ENCODE measurements around the gene CST7.

The CST7 gene

GRCh38 chr20:24965065-24965919 lies 16.2 kb downstream of the CST7 start:
- no peak for DNase-seq (ENCODE audit: low read depth)

GRCh38 chr20:24966317-24967012 lies 17.4 kb downstream of the CST7 start:
- DNase-seq (ENCODE audit: low read depth) = no peak

- DNase-seq (ENCODE audit: low read depth) = no peak
These were observed 19.3 kb downstream of the CST7 start for GRCh38 chr20:24968278-24968800.

GRCh38 chr20:24969186-24970029 lies 20.3 kb downstream of the CST7 start:
- DNase-seq (ENCODE audit: low read depth) = no peak

- no peak for DNase-seq (ENCODE audit: low read depth)
These were observed 21.0 kb downstream of the CST7 start for GRCh38 chr20:24970030-24970553.

GRCh38 chr20:24970754-24971153 lies 21.7 kb downstream of the CST7 start:
- DNase-seq (ENCODE audit: low read depth) = no peak

- DNase-seq (ENCODE audit: low read depth) = no peak
These were observed 22.5 kb downstream of the CST7 start for GRCh38 chr20:24971376-24972101.

- DNase-seq (ENCODE audit: low read depth) = no peak
These were observed 23.3 kb downstream of the CST7 start for GRCh38 chr20:24972341-24972740.

GRCh38 chr20:24977336-24977735 lies 28.3 kb downstream of the CST7 start:
- no peak for DNase-seq (ENCODE audit: low read depth)

- no peak for DNase-seq (ENCODE audit: low read depth)
These were observed 28.7 kb downstream of the CST7 start for GRCh38 chr20:24977797-24978196.

- no peak for DNase-seq (ENCODE audit: low read depth)
These were observed 29.4 kb downstream of the CST7 start for GRCh38 chr20:24978513-24978912.

- DNase-seq (ENCODE audit: low read depth) = no peak
These were observed 30.2 kb downstream of the CST7 start for GRCh38 chr20:24979036-24979960.

- no peak for DNase-seq (ENCODE audit: low read depth)
These were observed 31.4 kb downstream of the CST7 start for GRCh38 chr20:24980291-24981053.

- no peak for DNase-seq (ENCODE audit: low read depth)
These were observed 32.2 kb downstream of the CST7 start for GRCh38 chr20:24981282-24981681.

- DNase-seq (ENCODE audit: low read depth) = no peak
These were observed 32.7 kb downstream of the CST7 start for GRCh38 chr20:24981790-24982189.

GRCh38 chr20:24983896-24984295 lies 34.8 kb downstream of the CST7 start:
- no peak for DNase-seq (ENCODE audit: low read depth)

- no peak for DNase-seq (ENCODE audit: low read depth)
These were observed 36.0 kb downstream of the CST7 start for GRCh38 chr20:24984961-24985640.

- DNase-seq (ENCODE audit: low read depth) = no peak
These were observed 36.7 kb downstream of the CST7 start for GRCh38 chr20:24985802-24986201.
